ENCODE measurements around the gene IGF2BP3.
A peak's percentile ranks its signal among the peaks of the same experiment; 100 is the strongest.

Gene IGF2BP3

GRCh38 chr7:23383225-23383624, 87.1 kb downstream of the IGF2BP3 start:
- DNase-seq (ENCODE audit: low read depth in 2 of 2), result peak in 1 of 2 donors; percentile 43
- no peak for TF ChIP-seq CTCF (IDR thresholded peaks at IDR 0.05; ENCODE audit: low read depth, low read length)
- no peak overlapping the region for H3K4me3 ChIP-seq (replicated peaks in 1 of 2; ENCODE audit: low read depth in 2 of 2, low read length in 2 of 2)

GRCh38 chr7:23380961-23381360, 89.3 kb downstream of the IGF2BP3 start:
- peak in 1 of 2 donors; percentile 26 for DNase-seq (ENCODE audit: low read depth in 2 of 2)
- H3K4me3 ChIP-seq (replicated peaks in 1 of 2; ENCODE audit: low read depth in 2 of 2, low read length in 2 of 2), result no peak overlapping the region
- TF ChIP-seq CTCF (IDR thresholded peaks at IDR 0.05; ENCODE audit: low read depth, low read length), result no peak

- TF ChIP-seq CTCF (IDR thresholded peaks at IDR 0.05; ENCODE audit: low read depth, low read length), result no peak
- DNase-seq (ENCODE audit: low read depth in 2 of 2), result peak in 1 of 2 donors; percentile 57
Observed at GRCh38 chr7:23380556-23380955, 89.7 kb downstream of the IGF2BP3 start.

GRCh38 chr7:23378996-23379395, 91.3 kb downstream of the IGF2BP3 start:
- DNase-seq (ENCODE audit: low read depth in 2 of 2), result no peak
- no peak for TF ChIP-seq CTCF (IDR thresholded peaks at IDR 0.05; ENCODE audit: low read depth, low read length)
- H3K4me3 ChIP-seq (replicated peaks in 1 of 2; ENCODE audit: low read depth in 2 of 2, low read length in 2 of 2), result no peak overlapping the region

More at GRCh38 chr7:23380556-23380955, 89.7 kb downstream of the IGF2BP3 start:
- no peak overlapping the region for H3K4me3 ChIP-seq (replicated peaks in 1 of 2; ENCODE audit: low read depth in 2 of 2, low read length in 2 of 2)

GRCh38 chr7:23377134-23377533, 93.2 kb downstream of the IGF2BP3 start:
- H3K4me3 ChIP-seq (replicated peaks in 1 of 2; ENCODE audit: low read depth in 2 of 2, low read length in 2 of 2), result no peak overlapping the region
- no peak for TF ChIP-seq CTCF (IDR thresholded peaks at IDR 0.05; ENCODE audit: low read depth, low read length)
- peak; percentile 39 to 76 for DNase-seq (ENCODE audit: low read depth in 2 of 2)

GRCh38 chr7:23373151-23374004, 96.9 kb downstream of the IGF2BP3 start:
- peak in 1 of 2 donors; percentile 64 for DNase-seq (ENCODE audit: low read depth in 2 of 2)
- H3K4me3 ChIP-seq (replicated peaks in 1 of 2; ENCODE audit: low read depth in 2 of 2, low read length in 2 of 2), result no peak overlapping the region
- no peak for TF ChIP-seq CTCF (IDR thresholded peaks at IDR 0.05; ENCODE audit: low read depth, low read length)
